IMR-90 (cell line): ENCODE measurements around the gene PFDN1. TPM values are rescaled to one million over a fixed set of nuclear protein-coding genes. Genes with fewer than 3 reads are reported as not detected.

ENCODE experiments used
- ATAC-seq: fragments of 200-7000 bp; cut with Tn5 transposase; 2 replicates; pipeline ENCODE4 v1.9.1; 2020; ENCODE audit warnings: low read depth, mild to moderate bottlenecking, moderate library complexity
- BruUV-seq: library from RNA; stranded (reverse); fragments of 400-500 nt; replicated peaks from 2 replicates; lab custom pipeline; 2021; lab: Mats Ljungman, UMichigan
- CTCF ChIA-PET: fragments of 300-600 bp; formaldehyde crosslinking; extraction: SDS; loops from one replicate; lab custom pipeline; 2021; ENCODE audit warnings: antibody characterized with exemption; lab: Yijun Ruan, JAX
- POLR2A ChIA-PET: fragments of 300-600 bp; sonication (Branson Sonifier 250); formaldehyde crosslinking; loops from one replicate; lab custom pipeline; 2022; ENCODE audit warnings: antibody characterized with exemption; ENCODE audit not compliant: unreplicated experiment; lab: Charles Lee
- DNase-seq: peaks from one replicate; pipeline ENCODE4 v3.0.0; 2013
- H2AFZ ChIP-seq: replicated peaks from 2 replicates; pipeline ENCODE3; 2013; ENCODE audit warnings: low read length, mild to moderate bottlenecking; ENCODE audit not compliant: poor library complexity
- H2AK5ac ChIP-seq: 2 replicates; pipeline ENCODE4 v1.6.1; 2013; ENCODE audit warnings: low read depth, low read length, inconsistent platforms
- H2AK9ac ChIP-seq: replicated peaks from 2 replicates; pipeline ENCODE3; 2013; ENCODE audit warnings: mild to moderate bottlenecking, low read depth, low read length, moderate library complexity; ENCODE audit not compliant: poor library complexity
- H2BK120ac ChIP-seq: 2 replicates; pipeline ENCODE4 v1.6.1; 2013; ENCODE audit warnings: low read depth, low read length, inconsistent platforms
- H2BK15ac ChIP-seq: 3 replicates; pipeline ENCODE4 v1.6.1; 2013; ENCODE audit warnings: low read depth, low read length, inconsistent platforms
- H2BK20ac ChIP-seq: 2 replicates; pipeline ENCODE4 v1.6.1; 2013; ENCODE audit warnings: low read depth, mild to moderate bottlenecking, inconsistent platforms, low read length, moderate library complexity
- H2BK5ac ChIP-seq: 2 replicates; pipeline ENCODE4 v1.6.1; 2013; ENCODE audit warnings: mild to moderate bottlenecking, low read depth, low read length, inconsistent platforms; ENCODE audit not compliant: poor library complexity, severe bottlenecking
- H3K14ac ChIP-seq: replicated peaks from 2 replicates; pipeline ENCODE4 v1.6.1; 2013; ENCODE audit warnings: low read depth, low read length, inconsistent platforms
- H3K18ac ChIP-seq: 2 replicates; pipeline ENCODE4 v1.6.1; 2013; ENCODE audit warnings: low read depth, low read length, control low read depth
- H3K23ac ChIP-seq: 2 replicates; pipeline ENCODE4 v1.6.1; 2013; ENCODE audit warnings: low read depth, low read length, inconsistent platforms
- H3K27ac ChIP-seq: 2 replicates; pipeline ENCODE4 v1.5.1; 2013; ENCODE audit warnings: mild to moderate bottlenecking, control low read depth, low read length; ENCODE audit not compliant: insufficient read depth
- H3K27me3 ChIP-seq: 2 replicates; pipeline ENCODE4 v1.6.1; 2013; ENCODE audit warnings: low read length; ENCODE audit not compliant: control insufficient read depth, insufficient read depth
- H3K36me3 ChIP-seq: 2 replicates; pipeline ENCODE4 v1.6.1; 2013; ENCODE audit warnings: low read length, mixed read lengths; ENCODE audit not compliant: control insufficient read depth, insufficient read depth
- H3K4ac ChIP-seq: 2 replicates; pipeline ENCODE4 v1.6.1; 2013; ENCODE audit warnings: low read depth, low read length, inconsistent platforms
- H3K4me1 ChIP-seq: 2 replicates; pipeline ENCODE4 v1.6.1; 2013; ENCODE audit warnings: low read length, mixed read lengths; ENCODE audit not compliant: control insufficient read depth, insufficient read depth
- H3K4me2 ChIP-seq: 2 replicates; pipeline ENCODE4 v1.6.1; 2013; ENCODE audit warnings: low read depth, mild to moderate bottlenecking, control low read depth, low read length, moderate library complexity
- H3K4me3 ChIP-seq: 2 replicates; pipeline ENCODE4 v1.5.1; 2013; ENCODE audit warnings: low read depth, mild to moderate bottlenecking, control low read depth, low read length, moderate library complexity; ENCODE audit not compliant: insufficient read depth
- H3K56ac ChIP-seq: 2 replicates; pipeline ENCODE4 v1.6.1; 2013; ENCODE audit warnings: low read length, inconsistent platforms; ENCODE audit not compliant: insufficient read depth; ENCODE audit errors: extremely low read depth
- H3K79me1 ChIP-seq, 2 experiments: 2 replicates each; pipeline ENCODE4 v1.6.1; 2013; ENCODE audit warnings: low read length in 2 of 2, inconsistent platforms in 1 of 2, low read depth in 1 of 2
- H3K9ac ChIP-seq: 2 replicates; pipeline ENCODE4 v1.6.1; 2013; ENCODE audit warnings: low read depth, low read length, control low read depth
- H3K9me1 ChIP-seq: 2 replicates; pipeline ENCODE4 v1.6.1; 2013; ENCODE audit warnings: low read length, inconsistent platforms; ENCODE audit not compliant: insufficient read depth
- H3K9me3 ChIP-seq: 2 replicates; pipeline ENCODE4 v1.6.1; 2013; ENCODE audit warnings: low read length; ENCODE audit not compliant: control insufficient read depth, insufficient read depth
- H4K20me1 ChIP-seq: 2 replicates; pipeline ENCODE4 v1.6.1; 2013; ENCODE audit warnings: low read length, inconsistent platforms; ENCODE audit not compliant: insufficient read depth
- H4K5ac ChIP-seq: 2 replicates; pipeline ENCODE4 v1.6.1; 2013; ENCODE audit warnings: mild to moderate bottlenecking, low read depth, low read length, control low read depth
- H4K8ac ChIP-seq, 2 experiments: 2 replicates each; pipeline ENCODE4 v1.6.1; 2013; ENCODE audit warnings: low read depth in 2 of 2, low read length in 2 of 2, control low read depth in 1 of 2, inconsistent platforms in 1 of 2
- H4K91ac ChIP-seq: 2 replicates; pipeline ENCODE4 v1.6.1; 2013; ENCODE audit warnings: low read depth, low read length, inconsistent platforms; ENCODE audit not compliant: insufficient read depth
- SMC3 ChIP-seq: fragments of 150-350 bp; IDR thresholded peaks from 2 replicates; pipeline ENCODE4 v1.6.1; 2016; ENCODE audit warnings: low read depth, mild to moderate bottlenecking, antibody characterized with exemption, low read length, moderate library complexity
- WGBS, 2 experiments: methylation state at CpG; one replicate each; pipeline versions ENCODE4 v1.1.5 to v1.1.7; 2013; ENCODE audit warnings: missing lambda C conversion rate in 2 of 2; ENCODE audit not compliant: insufficient read length in 1 of 2; ENCODE audit errors: extremely low coverage in 2 of 2; 5-methylcytosine and 5-hydroxymethylcytosine counted together
- dilution Hi-C: fragments of 300-500 bp; cut with HindIII; formaldehyde crosslinking; loops from one replicate; pipeline ENCODE4 v1.14.3; 2018; ENCODE audit warnings: low sequenced_read_pairs; ENCODE audit not compliant: unreplicated experiment
- in situ Hi-C: fragments of 300-500 bp; cut with MboI; formaldehyde crosslinking; loops from 3 replicates; pipeline ENCODE4 v1.14.3; 2019; ENCODE audit warnings: low sequenced_read_pairs, inconsistent platforms, mixed read lengths
- intact Hi-C: fragments of 100-400 bp; cut with micrococcal nuclease; formaldehyde crosslinking; loops from 2 replicates; pipeline ENCODE4 v1.10.0; 2022
- polyA plus RNA-seq, 3 experiments: library from polyadenylated mRNA; depleted of rRNA; stranded (reverse); fragments of >200 nt; gene quantifications; 2 replicates each; pipeline ENCODE4 v1.2.3, GENCODE V29; 2012; ENCODE audit warnings: low replicate concordance in 1 of 3
- total RNA-seq: library from RNA; depleted of rRNA; stranded (reverse); fragments of >200 nt; gene quantifications from 2 replicates; pipeline ENCODE4 v1.2.3, GENCODE V29; 2012

Gene PFDN1
- total and polyA plus RNA-seq, 2 of the 4 experiments (the other 2 are of a cell fraction), result 98.8 to 134 TPM

- Histone ChIP-seq H4K5ac (no peak overlapping the region), H3K18ac (no peak overlapping the region), H3K9me1 (peaks cover 23% of the 10 kb centered on the region), H2AK5ac (no peak overlapping the region), H3K27ac (no peak overlapping the region), H2BK120ac (peak overlapping the region; percentile 41), H3K56ac (no peak overlapping the region), H2BK15ac (peak overlapping the region; percentile 91; the same call in 2 of the 3 replicates), H4K91ac (no peak overlapping the region; the same call in 1 of the 2 replicates), H4K8ac (0 out of 4 replicates have a peak overlapping the region, but pooled peaks have one; percentile 24 to 39), H3K9ac (no peak overlapping the region), H3K27me3 (no peaks in the 10 kb centered on the region), H2BK5ac (no peak overlapping the region), H3K36me3 (no peaks in the 10 kb centered on the region), H3K79me1 (0 out of 4 replicates have a peak, but pooled peaks cover 0 to 5% of the 10 kb centered on the region in 2 experiments), H3K4me3 (no peak overlapping the region), H3K23ac (no peak overlapping the region), H2BK20ac (peak overlapping the region; percentile 54), H3K4me2 (no peak overlapping the region), H3K4ac (peak overlapping the region; percentile 71), H4K20me1 (no peaks in the 10 kb centered on the region), H2AK9ac (no peak overlapping the region), H3K9me3 (no peaks in the 10 kb centered on the region), H3K14ac (peak overlapping the region; percentile 67), H2AFZ (no peak overlapping the region), H3K4me1 (peaks cover 26% of the 10 kb centered on the region)
- WGBS, 2 experiments, result no CpG with 5 or more reads among the region's 3 CpGs
- POLR2A ChIA-PET, result no interaction called here
- CTCF ChIA-PET, result interaction anchor here (0.8 to 1.4 kb wide), 3 partner anchors 20 to 81 kb away, joined by 3 to 4 read pairs (median 3); partner anchors contain the start of gene HBEGF
- intact Hi-C loops, result no loop called here
- DNase-seq, result no peak
- ATAC-seq, result no peak
- in situ Hi-C loops, result no loop called here
- dilution Hi-C loops, result no loop called here
- no TSS peak for BruUV-seq
- no peak for TF ChIP-seq SMC3
Observed at GRCh38 chr5:140325486-140325885, 22.6 kb upstream of the PFDN1 start.
